Sciatic nerve (tissue), 2 donors: ENCODE results near the gene NT5DC2. TPM values are rescaled to one million over a fixed set of nuclear protein-coding genes. Genes with fewer than 3 reads are reported as not detected.

Experiments used
- ATAC-seq: fragments of 200-7000 bp; cut with Tn5 transposase; one replicate; pipeline ENCODE4 v1.9.1; 2020; ENCODE audit warnings: mild to moderate bottlenecking, moderate library complexity
- DNase-seq: peaks from one replicate; pipeline ENCODE4 v3.0.0-alpha.2; 2020; ENCODE audit warnings: low spot score
- intact Hi-C: fragments of 100-400 bp; cut with DNase I; formaldehyde crosslinking; loops from one replicate; pipeline ENCODE4 v1.14.2; 2022
- total RNA-seq: library from RNA; stranded (reverse); fragmentation: NEBNext Ultra II Directional; extraction: Animal tissue kit (Norgen Biotek cat#: 25700); gene quantifications from one replicate; pipeline ENCODE4 v1.2.1, GENCODE V29; 2021
- donor health status: DM: no; HTN: no; CAD: no.
- donor health status: DM: no; HTN: no; CAD: no.

The NT5DC2 gene
- total RNA-seq, 1 donor from 2014 or later: 78.3 TPM

DNA sequence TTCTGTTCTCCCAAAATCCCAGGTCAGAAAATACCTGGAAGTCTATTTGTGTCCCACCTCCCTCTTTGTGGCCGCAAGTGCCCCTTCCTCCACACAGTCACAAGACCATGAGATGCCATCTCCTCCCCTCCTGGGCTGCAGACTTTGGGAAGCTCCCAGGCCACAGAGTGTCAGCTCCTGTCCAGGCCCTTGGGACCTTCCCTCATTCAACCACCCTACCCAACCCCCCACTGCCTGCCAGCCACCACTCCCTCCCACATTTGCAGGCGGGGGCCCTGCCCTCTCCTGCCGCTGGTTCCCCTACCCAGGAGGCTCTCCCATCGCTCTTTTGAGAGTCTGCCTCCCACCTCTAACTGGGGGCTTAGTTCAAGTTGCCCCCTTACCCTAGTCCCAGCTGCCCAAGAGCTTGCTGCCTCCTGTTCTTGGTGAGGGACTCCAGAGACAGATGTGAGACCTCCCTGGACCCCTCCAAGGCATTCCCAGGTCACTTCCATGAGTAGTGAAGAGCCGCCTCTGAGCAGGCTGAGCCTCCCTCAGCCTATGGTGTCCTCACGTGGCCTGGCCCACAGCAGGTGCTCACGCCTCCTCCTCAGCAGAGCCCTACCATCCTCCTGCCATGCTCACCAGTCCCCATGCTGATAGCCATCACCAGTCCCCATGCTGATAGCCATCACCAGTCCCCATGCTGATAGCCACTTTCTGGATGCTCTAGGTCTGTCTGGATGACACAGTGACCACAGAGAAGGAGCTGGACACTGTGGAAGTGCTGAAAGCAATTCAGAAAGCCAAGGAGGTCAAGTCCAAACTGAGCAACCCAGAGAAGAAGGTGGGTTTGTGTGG lies 54.4 kb downstream of the NT5DC2 start:
- intact Hi-C loops: no loop called here
- ATAC-seq (no peak), DNase-seq (no peak)

DNA sequence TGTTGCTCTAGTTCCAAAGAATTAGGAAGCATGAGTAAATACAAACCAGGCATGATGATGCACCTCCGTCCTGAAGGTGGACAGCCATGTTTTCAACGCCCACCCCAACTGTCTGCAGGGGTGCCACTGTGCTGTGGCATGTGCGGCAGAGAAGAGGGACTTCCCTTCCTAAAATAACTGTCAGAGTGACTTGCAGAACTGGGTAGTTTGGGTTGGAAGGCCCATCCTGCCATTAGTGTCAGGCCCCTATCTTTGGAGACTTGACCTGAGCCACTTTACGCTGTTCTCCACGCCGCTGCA lies 55.9 kb downstream of the NT5DC2 start:
- no peak for DNase-seq
- ATAC-seq: no peak
- intact Hi-C loops: no loop called here

DNA sequence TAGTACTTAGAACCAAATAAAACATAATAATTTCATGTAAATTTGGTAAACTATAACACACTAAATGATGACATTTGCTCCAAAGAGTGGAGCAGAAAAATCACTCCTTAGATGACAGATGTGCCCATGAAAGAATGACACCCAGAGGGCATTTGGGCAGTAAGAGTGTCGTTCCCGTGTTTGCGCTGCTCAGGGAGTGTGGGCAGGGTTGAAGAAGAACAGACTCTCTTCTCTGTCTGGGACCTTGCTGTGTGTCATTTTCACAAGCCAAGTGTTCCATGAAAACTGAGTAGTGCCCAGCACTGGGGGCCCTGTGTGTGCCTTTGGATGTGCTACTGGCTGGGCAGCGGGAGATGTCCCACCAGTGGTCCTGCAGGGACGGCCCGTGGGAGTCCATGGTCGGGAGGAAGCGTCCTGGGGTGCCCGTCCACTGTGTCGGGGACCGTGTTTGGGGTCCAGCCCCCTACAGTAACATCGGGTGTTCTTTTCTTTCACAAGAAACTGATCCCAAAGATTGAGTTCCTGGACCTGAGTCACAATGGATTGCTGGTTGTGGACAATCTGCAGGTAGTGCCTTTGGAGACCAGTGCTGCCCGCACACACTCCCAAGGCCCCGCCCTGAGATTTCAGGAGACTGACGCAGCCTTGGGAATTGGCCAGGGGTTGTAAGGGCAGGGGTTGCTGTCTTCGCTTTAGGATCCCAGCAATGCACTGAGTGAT lies 56.4 kb downstream of the NT5DC2 start:
- no peak for DNase-seq
- intact Hi-C loops: no loop called here

More for the DNA sequence above, 56.4 kb downstream of the NT5DC2 start:
- ATAC-seq: no peak

Other genes with a start within 250 kb of the NT5DC2 start
- gene GLYCTK, start 246.0 kb downstream of the NT5DC2 start, total RNA-seq: 16.7 TPM
- gene DNAH1, start 217.5 kb downstream of the NT5DC2 start, total RNA-seq: 20.1 TPM
- gene BAP1, start 123.8 kb downstream of the NT5DC2 start, total RNA-seq: 59.5 TPM
- 11.4 TPM for gene PHF7, start 123.2 kb downstream of the NT5DC2 start, total RNA-seq
- gene SEMA3G, start 88.8 kb downstream of the NT5DC2 start, total RNA-seq: 38.3 TPM
- 205 TPM for gene TNNC1, start 79.8 kb downstream of the NT5DC2 start, total RNA-seq
- 163 TPM for gene NISCH, start 78.3 kb downstream of the NT5DC2 start, total RNA-seq
- 256 TPM for gene STAB1, start 38.5 kb downstream of the NT5DC2 start, total RNA-seq
- gene UQCC5, start 2.7 kb upstream of the NT5DC2 start, total RNA-seq: 16.0 TPM
- 82.0 TPM for gene PBRM1, start 152.1 kb upstream of the NT5DC2 start, total RNA-seq
- gene GNL3, start 152.2 kb upstream of the NT5DC2 start, total RNA-seq: 55.4 TPM
- gene GLT8D1, start 171.9 kb upstream of the NT5DC2 start, total RNA-seq: 55.8 TPM
- gene SPCS1, start 172.2 kb upstream of the NT5DC2 start, total RNA-seq: 60.0 TPM
- gene NEK4, start 237.1 kb upstream of the NT5DC2 start, total RNA-seq: 31.4 TPM
- not detected for gene ITIH1, start 243.7 kb upstream of the NT5DC2 start, total RNA-seq